Measurements from ENCODE around the gene NARS2. TPM values are rescaled to one million over a fixed set of nuclear protein-coding genes. Genes with fewer than 3 reads are reported as not detected.

Gene NARS2
- total and polyA plus RNA-seq, 9 of the 15 experiments (the other 6 are each of a cell fraction or from before 2014, with no cell fraction given), result 26.8 to 48.0 (median 34.2) TPM

DNA sequence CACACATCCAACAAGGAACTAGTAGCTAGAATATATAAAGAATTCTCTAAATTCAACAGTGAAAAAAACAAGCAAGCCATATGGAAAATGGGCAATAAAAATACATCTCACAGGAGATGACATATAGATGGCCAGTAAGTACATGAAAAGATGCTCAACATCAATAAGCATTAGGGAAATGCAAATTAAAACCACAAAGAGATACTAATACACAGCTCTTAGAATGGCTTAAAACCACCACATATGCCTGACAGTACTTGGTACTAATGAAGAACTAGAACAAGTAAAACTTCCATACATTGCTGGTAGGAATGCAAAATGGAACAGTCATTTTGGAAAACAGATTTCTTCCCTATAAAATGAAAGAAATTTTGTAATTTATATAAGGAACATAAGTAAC lies 85.5 kb downstream of the NARS2 start (continued):
- TF ChIP-seq, protein P1, sequence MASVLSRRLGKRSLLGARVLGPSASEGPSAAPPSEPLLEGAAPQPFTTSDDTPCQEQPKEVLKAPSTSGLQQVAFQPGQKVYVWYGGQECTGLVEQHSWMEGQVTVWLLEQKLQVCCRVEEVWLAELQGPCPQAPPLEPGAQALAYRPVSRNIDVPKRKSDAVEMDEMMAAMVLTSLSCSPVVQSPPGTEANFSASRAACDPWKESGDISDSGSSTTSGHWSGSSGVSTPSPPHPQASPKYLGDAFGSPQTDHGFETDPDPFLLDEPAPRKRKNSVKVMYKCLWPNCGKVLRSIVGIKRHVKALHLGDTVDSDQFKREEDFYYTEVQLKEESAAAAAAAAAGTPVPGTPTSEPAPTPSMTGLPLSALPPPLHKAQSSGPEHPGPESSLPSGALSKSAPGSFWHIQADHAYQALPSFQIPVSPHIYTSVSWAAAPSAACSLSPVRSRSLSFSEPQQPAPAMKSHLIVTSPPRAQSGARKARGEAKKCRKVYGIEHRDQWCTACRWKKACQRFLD (CRISPR knock-in tag; IDR thresholded peaks at IDR 0.05), result no peak
- no peak for TF ChIP-seq TEAD4 (IDR thresholded peaks at IDR 0.05; ENCODE audit: low read length)
- TF ChIP-seq TEAD4 (CRISPR knock-in tag; IDR thresholded peaks at IDR 0.05; ENCODE audit: borderline replicate concordance), result no peak
- TF ChIP-seq E2F3 (CRISPR knock-in tag; IDR thresholded peaks at IDR 0.05), result no peak
- TF ChIP-seq CTBP1 (IDR thresholded peaks at IDR 0.05; ENCODE audit: borderline replicate concordance), result no peak
- no peak for TF ChIP-seq ZNF696 (CRISPR knock-in tag; conservative IDR thresholded peaks at IDR 0.05)
- TF ChIP-seq NFRKB (IDR thresholded peaks at IDR 0.05; ENCODE audit: low read depth), result no peak
- no peak for TF ChIP-seq SMAD2 (IDR thresholded peaks at IDR 0.05; ENCODE audit: low read depth, low read length)
- TF ChIP-seq ETS2 (tag; IDR thresholded peaks at IDR 0.05; ENCODE audit: borderline replicate concordance, poor library complexity, severe bottlenecking), result no peak
- no peak for TF ChIP-seq SUPT5H (IDR thresholded peaks at IDR 0.05)
- TF ChIP-seq, protein P2, sequence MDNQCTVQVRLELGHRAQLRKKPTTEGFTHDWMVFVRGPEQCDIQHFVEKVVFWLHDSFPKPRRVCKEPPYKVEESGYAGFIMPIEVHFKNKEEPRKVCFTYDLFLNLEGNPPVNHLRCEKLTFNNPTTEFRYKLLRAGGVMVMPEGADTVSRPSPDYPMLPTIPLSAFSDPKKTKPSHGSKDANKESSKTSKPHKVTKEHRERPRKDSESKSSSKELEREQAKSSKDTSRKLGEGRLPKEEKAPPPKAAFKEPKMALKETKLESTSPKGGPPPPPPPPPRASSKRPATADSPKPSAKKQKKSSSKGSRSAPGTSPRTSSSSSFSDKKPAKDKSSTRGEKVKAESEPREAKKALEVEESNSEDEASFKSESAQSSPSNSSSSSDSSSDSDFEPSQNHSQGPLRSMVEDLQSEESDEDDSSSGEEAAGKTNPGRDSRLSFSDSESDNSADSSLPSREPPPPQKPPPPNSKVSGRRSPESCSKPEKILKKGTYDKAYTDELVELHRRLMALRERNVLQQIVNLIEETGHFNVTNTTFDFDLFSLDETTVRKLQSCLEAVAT (IDR thresholded peaks at IDR 0.05), result no peak

Data from K562 (cell line).